Liver (tissue), 9 donors: ENCODE data around the gene SHTN1. TPM values are rescaled to one million over a fixed set of nuclear protein-coding genes. Genes with fewer than 3 reads are reported as not detected.

Experiments
- DNase-seq: peaks from one replicate; pipeline ENCODE4 v3.0.0-alpha.2; 2017; ENCODE audit warnings: low spot score
- H3K27ac ChIP-seq, 2 donors: one replicate each; pipeline ENCODE4 v1.7.0; 2013; ENCODE audit warnings: inconsistent platforms in 2 of 2, low read length in 2 of 2, control low read depth in 1 of 2, low read depth in 1 of 2, mild to moderate bottlenecking in 1 of 2
- H3K27me3 ChIP-seq, 4 donors: one replicate each; pipeline versions ENCODE4 v1.6.1 to v1.7.0; 2013; ENCODE audit warnings: low read length in 3 of 4, inconsistent platforms in 1 of 4, mild to moderate bottlenecking in 1 of 4, moderate library complexity in 1 of 4; ENCODE audit not compliant: control insufficient read depth in 4 of 4, insufficient read depth in 4 of 4
- H3K36me3 ChIP-seq, 4 donors: one replicate each; pipeline versions ENCODE4 v1.6.1 to v1.7.0; 2013; ENCODE audit warnings: low read length in 3 of 4, mild to moderate bottlenecking in 3 of 4, low read depth in 1 of 4, moderate library complexity in 1 of 4; ENCODE audit not compliant: control insufficient read depth in 4 of 4, insufficient read depth in 3 of 4
- H3K4me1 ChIP-seq, 4 donors: one replicate each; pipeline versions ENCODE4 v1.6.1 to v1.7.0; 2013; ENCODE audit warnings: low read length in 3 of 4, mild to moderate bottlenecking in 3 of 4, moderate library complexity in 1 of 4; ENCODE audit not compliant: control insufficient read depth in 4 of 4, insufficient read depth in 4 of 4
- H3K4me3 ChIP-seq, 3 donors: one replicate each; pipeline versions ENCODE4 v1.6.1 to v1.7.0; 2013; ENCODE audit warnings: low read length in 3 of 3, control low read depth in 1 of 3, low read depth in 1 of 3, mild to moderate bottlenecking in 1 of 3
- H3K9ac ChIP-seq, 2 donors: one replicate each; pipeline ENCODE4 v1.7.0; 2013; ENCODE audit warnings: low read length in 2 of 2, mild to moderate bottlenecking in 2 of 2, moderate library complexity in 2 of 2, control low read depth in 1 of 2, low read depth in 1 of 2
- H3K9me3 ChIP-seq, 4 donors: one replicate each; pipeline versions ENCODE4 v1.6.1 to v1.7.0; 2013; ENCODE audit warnings: low read length in 3 of 4; ENCODE audit not compliant: control insufficient read depth in 4 of 4
- EGR1 ChIP-seq, 2 donors: IDR thresholded peaks; 2 replicates each; pipeline ENCODE4 v1.6.1; 2016 to 2018; ENCODE audit warnings: antibody characterized with exemption in 2 of 2, low read depth in 2 of 2
- FOXA1 ChIP-seq: IDR thresholded peaks from 2 replicates; pipeline ENCODE4 v1.6.1; 2016; ENCODE audit warnings: antibody characterized with exemption
- FOXA2 ChIP-seq: IDR thresholded peaks from 2 replicates; pipeline ENCODE4 v1.6.1; 2016; ENCODE audit warnings: antibody characterized with exemption
- HNF4G ChIP-seq: IDR thresholded peaks from 2 replicates; pipeline ENCODE4 v1.6.1; 2016; ENCODE audit warnings: antibody characterized with exemption
- JUND ChIP-seq, 2 donors: IDR thresholded peaks; 2 replicates each; pipeline ENCODE4 v1.6.1; 2016; ENCODE audit warnings: antibody characterized with exemption in 2 of 2
- NR2F2 ChIP-seq: IDR thresholded peaks from 2 replicates; pipeline ENCODE4 v1.6.1; 2016; ENCODE audit warnings: antibody characterized with exemption
- RAD21 ChIP-seq, 2 donors: IDR thresholded peaks; 2 replicates each; pipeline ENCODE4 v1.6.1; 2016; ENCODE audit warnings: antibody characterized with exemption in 2 of 2, mild to moderate bottlenecking in 2 of 2
- RXRA ChIP-seq, 2 donors: IDR thresholded peaks; 2 replicates each; pipeline ENCODE4 v1.6.1; 2017 to 2018; ENCODE audit warnings: antibody characterized with exemption in 2 of 2, mild to moderate bottlenecking in 1 of 2
- SP1 ChIP-seq: IDR thresholded peaks from 2 replicates; pipeline ENCODE4 v1.6.1; 2018; ENCODE audit warnings: antibody characterized with exemption, mild to moderate bottlenecking
- YY1 ChIP-seq: IDR thresholded peaks from 2 replicates; pipeline ENCODE4 v1.6.1; 2016; ENCODE audit warnings: antibody characterized with exemption, mild to moderate bottlenecking
- WGBS: extraction: QIAGEN DNeasy Blood & Tissue Kit; methylation state at CpG from one replicate; pipeline ENCODE4 v1.1.7; 2013; 5-methylcytosine and 5-hydroxymethylcytosine counted together
- polyA plus RNA-seq, 2 donors: library from polyadenylated mRNA; stranded (reverse) in 1 of 2; unstranded in 1 of 2; fragments of 200-250 nt in 1 of 2; fragments of >200 nt in 1 of 2; fragmentation: Nextera tagmentation in 1 of 2; extraction: Ambion mirVana in 1 of 2; gene quantifications; one replicate each; pipeline versions ENCODE4 v1.2.1 to v1.2.3, GENCODE V29; 2013 to 2015
- total RNA-seq, 2 donors: library from RNA; depleted of rRNA; stranded (reverse); fragments of >200 nt; gene quantifications; one replicate each; pipeline ENCODE4 v1.2.3, GENCODE V29; 2014
- TF ChIP-seq, protein P1 (sequence below): IDR thresholded peaks from 2 replicates; pipeline ENCODE4 v1.6.1; 2016; ENCODE audit warnings: antibody characterized with exemption
- TF ChIP-seq, protein P2 (sequence below): IDR thresholded peaks from 2 replicates; pipeline ENCODE4 v1.6.1; 2016; ENCODE audit warnings: antibody characterized with exemption
- TF ChIP-seq, protein P3 (sequence below): IDR thresholded peaks from 2 replicates; pipeline ENCODE4 v1.6.1; 2016; ENCODE audit warnings: antibody characterized with exemption, mild to moderate bottlenecking
- TF ChIP-seq, protein P4 (sequence below): IDR thresholded peaks from 2 replicates; pipeline ENCODE4 v1.6.1; 2016; ENCODE audit warnings: antibody characterized with exemption
- donor health status: healthy.
- donor health status: healthy.
- donor health status: healthy.
- donor health status: healthy.
- donor health status: healthy.

Gene SHTN1
- total and polyA plus RNA-seq, 4 donors = 3.2 to 11.7 (median 10.3) TPM

DNA sequence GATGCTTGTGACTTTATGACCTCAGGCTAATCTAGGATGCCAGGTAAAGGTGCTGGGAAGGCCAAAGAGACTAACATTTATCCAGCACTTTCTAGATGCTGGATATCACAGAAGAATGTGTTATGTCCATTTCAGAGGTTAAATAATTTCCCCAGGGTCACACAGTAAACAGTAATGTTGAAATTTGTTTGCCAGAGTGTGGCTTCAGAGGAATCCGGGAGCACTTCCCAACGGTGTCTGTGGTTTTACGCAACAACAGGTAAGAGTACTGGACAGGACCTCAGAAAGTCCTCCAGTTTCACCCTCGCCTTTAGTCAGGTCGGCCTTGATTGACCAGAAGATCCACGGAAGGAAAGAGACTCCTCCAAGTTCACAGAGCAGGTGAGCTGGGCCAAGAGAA is 1.7 kb downstream of the SHTN1 start (continued):
- TF ChIP-seq, protein P1, sequence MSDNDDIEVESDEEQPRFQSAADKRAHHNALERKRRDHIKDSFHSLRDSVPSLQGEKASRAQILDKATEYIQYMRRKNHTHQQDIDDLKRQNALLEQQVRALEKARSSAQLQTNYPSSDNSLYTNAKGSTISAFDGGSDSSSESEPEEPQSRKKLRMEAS = peak; percentile 70

DNA sequence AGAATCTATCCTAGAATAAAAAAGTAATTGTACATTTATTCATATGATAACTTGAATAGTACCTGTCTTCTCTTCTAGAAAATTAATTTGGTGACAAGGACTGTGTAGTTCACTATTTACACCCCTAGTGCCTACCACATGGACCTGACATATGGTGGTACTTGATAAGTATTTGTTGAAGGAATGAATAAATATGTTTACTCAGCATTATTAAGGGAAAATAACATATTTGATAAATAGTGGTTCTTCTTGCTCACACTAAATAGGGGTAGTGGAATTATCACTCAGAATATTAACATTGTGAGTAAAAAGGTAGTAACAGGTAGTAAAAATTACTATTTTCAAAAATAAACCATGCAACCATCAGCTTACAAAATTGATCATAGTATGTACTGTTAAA is 2.8 kb downstream of the SHTN1 start:
- Histone ChIP-seq H3K9me3 (no peaks in the 10 kb centered on the region), H3K27me3 (no peaks in the 10 kb centered on the region), H3K9ac (no peak overlapping the region), H3K4me3 (no peak overlapping the region), H3K4me1 (peaks cover 0 to 28% (median 20%) of the 10 kb centered on the region in 4 donors), H3K36me3 (no peaks in the 10 kb centered on the region), H3K27ac (no peak overlapping the region)
- no peak for DNase-seq
- TF ChIP-seq HNF4G (no peak), JUND (IDR thresholded peaks at IDR 0.05) (no peak)

DNA sequence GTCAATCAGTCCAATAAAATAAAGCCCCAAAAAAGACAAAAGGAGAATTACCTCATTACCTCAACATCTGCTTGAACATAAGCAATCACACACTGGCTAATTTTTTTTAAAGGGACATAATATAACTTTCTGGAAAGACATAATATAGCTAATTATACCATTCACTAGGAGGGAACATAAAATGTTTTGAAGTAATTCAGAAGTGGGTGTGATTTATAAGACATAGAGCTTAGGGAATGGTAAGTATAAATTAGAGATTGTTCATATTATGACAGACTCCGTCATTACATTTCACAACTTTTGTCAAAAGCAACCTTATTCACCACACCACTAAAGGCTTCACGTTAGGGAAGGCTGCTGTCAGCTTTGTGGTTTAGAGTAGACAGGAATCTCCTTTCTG is 3.8 kb downstream of the SHTN1 start:
- peaks cover 0 to 28% (median 18%) of the 10 kb centered on the region in 4 donors for H3K4me1 ChIP-seq
- H3K36me3 ChIP-seq = no peaks in the 10 kb centered on the region
- no peak overlapping the region for H3K9ac ChIP-seq
- H3K9me3 ChIP-seq = no peaks in the 10 kb centered on the region
- H3K27ac ChIP-seq = no peak overlapping the region
- WGBS = 72% methylated on average over 2 of the region's 2 CpGs
- no peak overlapping the region for H3K4me3 ChIP-seq
- TF ChIP-seq RXRA (IDR thresholded peaks at IDR 0.05) (no peak), FOXA2 (no peak), JUND (IDR thresholded peaks at IDR 0.05) (no peak), HNF4G (no peak), NR2F2 (no peak), RAD21 (IDR thresholded peaks at IDR 0.05) (no peak), FOXA1 (no peak), SP1 (no peak), EGR1 (IDR thresholded peaks at IDR 0.05; ENCODE audit: low read depth in 2 of 2) (no peak), YY1 (no peak)
- TF ChIP-seq, protein P2, sequence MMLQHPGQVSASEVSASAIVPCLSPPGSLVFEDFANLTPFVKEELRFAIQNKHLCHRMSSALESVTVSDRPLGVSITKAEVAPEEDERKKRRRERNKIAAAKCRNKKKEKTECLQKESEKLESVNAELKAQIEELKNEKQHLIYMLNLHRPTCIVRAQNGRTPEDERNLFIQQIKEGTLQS = no peak
- no peak for DNase-seq
- no peaks in the 10 kb centered on the region for H3K27me3 ChIP-seq

DNA sequence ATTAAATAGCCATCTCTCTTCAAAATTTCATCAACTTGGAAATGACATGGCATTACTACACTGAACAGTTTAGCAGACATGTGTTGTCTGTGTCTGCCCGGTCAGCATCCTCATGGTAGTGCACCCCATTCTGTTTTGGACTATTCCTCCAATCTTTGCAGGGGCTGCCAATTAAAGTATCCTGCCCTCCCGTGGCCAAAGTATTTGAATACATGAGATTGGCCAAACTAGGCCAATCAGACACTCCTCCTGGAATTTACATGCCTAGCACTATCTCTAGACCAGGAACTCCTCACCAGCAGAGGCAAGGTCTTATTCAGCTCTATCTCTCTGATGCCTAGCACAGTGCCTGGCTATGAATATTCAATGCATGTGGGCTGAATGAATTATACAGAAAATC is 4.4 kb downstream of the SHTN1 start:
- Histone ChIP-seq H3K9ac (no peak overlapping the region), H3K27me3 (no peaks in the 10 kb centered on the region), H3K4me3 (no peak overlapping the region), H3K36me3 (no peaks in the 10 kb centered on the region), H3K9me3 (no peaks in the 10 kb centered on the region), H3K27ac (no peak overlapping the region), H3K4me1 (peaks cover 0 to 23% (median 14%) of the 10 kb centered on the region in 4 donors)
- TF ChIP-seq EGR1 (IDR thresholded peaks at IDR 0.05; ENCODE audit: low read depth in 2 of 2) (no peak), JUND (IDR thresholded peaks at IDR 0.05) (no peak)
- DNase-seq = no peak
- 75% methylated on average over 2 of the region's 2 CpGs for WGBS

DNA sequence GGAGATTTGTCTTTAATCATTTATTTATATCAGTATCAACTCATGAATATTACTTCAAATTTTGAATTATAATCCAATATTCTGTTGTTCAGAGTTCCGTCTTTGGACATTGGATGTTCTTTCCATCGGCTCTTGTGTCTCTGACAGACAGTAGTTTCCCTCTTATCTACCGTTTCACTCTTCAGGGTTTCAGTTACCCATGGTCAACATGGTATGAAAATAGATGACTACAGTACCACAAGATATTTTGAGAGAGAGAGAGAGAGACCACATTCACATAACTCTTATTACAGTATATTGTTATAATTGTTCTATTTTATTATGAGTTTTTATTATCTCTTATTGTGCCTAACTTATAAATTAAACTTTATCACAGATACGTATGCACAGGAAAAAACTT is 6.8 kb downstream of the SHTN1 start:
- Histone ChIP-seq H3K9me3 (no peaks in the 10 kb centered on the region), H3K27ac (no peak overlapping the region), H3K4me3 (no peak overlapping the region), H3K9ac (no peak overlapping the region), H3K27me3 (no peaks in the 10 kb centered on the region), H3K36me3 (no peaks in the 10 kb centered on the region), H3K4me1 (peaks cover 0 to 12% (median 7%) of the 10 kb centered on the region in 4 donors)
- TF ChIP-seq RAD21 (IDR thresholded peaks at IDR 0.05) (no peak), FOXA2 (no peak), RXRA (IDR thresholded peaks at IDR 0.05) (no peak), SP1 (no peak), YY1 (no peak), HNF4G (no peak), FOXA1 (no peak)
- TF ChIP-seq, protein P2 = no peak
- TF ChIP-seq, protein P3, sequence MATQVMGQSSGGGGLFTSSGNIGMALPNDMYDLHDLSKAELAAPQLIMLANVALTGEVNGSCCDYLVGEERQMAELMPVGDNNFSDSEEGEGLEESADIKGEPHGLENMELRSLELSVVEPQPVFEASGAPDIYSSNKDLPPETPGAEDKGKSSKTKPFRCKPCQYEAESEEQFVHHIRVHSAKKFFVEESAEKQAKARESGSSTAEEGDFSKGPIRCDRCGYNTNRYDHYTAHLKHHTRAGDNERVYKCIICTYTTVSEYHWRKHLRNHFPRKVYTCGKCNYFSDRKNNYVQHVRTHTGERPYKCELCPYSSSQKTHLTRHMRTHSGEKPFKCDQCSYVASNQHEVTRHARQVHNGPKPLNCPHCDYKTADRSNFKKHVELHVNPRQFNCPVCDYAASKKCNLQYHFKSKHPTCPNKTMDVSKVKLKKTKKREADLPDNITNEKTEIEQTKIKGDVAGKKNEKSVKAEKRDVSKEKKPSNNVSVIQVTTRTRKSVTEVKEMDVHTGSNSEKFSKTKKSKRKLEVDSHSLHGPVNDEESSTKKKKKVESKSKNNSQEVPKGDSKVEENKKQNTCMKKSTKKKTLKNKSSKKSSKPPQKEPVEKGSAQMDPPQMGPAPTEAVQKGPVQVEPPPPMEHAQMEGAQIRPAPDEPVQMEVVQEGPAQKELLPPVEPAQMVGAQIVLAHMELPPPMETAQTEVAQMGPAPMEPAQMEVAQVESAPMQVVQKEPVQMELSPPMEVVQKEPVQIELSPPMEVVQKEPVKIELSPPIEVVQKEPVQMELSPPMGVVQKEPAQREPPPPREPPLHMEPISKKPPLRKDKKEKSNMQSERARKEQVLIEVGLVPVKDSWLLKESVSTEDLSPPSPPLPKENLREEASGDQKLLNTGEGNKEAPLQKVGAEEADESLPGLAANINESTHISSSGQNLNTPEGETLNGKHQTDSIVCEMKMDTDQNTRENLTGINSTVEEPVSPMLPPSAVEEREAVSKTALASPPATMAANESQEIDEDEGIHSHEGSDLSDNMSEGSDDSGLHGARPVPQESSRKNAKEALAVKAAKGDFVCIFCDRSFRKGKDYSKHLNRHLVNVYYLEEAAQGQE = no peak
- TF ChIP-seq, protein P4, sequence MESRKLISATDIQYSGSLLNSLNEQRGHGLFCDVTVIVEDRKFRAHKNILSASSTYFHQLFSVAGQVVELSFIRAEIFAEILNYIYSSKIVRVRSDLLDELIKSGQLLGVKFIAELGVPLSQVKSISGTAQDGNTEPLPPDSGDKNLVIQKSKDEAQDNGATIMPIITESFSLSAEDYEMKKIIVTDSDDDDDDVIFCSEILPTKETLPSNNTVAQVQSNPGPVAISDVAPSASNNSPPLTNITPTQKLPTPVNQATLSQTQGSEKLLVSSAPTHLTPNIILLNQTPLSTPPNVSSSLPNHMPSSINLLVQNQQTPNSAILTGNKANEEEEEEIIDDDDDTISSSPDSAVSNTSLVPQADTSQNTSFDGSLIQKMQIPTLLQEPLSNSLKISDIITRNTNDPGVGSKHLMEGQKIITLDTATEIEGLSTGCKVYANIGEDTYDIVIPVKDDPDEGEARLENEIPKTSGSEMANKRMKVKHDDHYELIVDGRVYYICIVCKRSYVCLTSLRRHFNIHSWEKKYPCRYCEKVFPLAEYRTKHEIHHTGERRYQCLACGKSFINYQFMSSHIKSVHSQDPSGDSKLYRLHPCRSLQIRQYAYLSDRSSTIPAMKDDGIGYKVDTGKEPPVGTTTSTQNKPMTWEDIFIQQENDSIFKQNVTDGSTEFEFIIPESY = no peak
- TF ChIP-seq, protein P1 = no peak
- no peak for DNase-seq
- 94% methylated on average over 4 of the region's 4 CpGs for WGBS
